Endothelial cell (in vitro differentiated cells): ENCODE results near the gene MAP4. TPM values are rescaled to one million over a fixed set of nuclear protein-coding genes. Genes with fewer than 3 reads are reported as not detected.

ENCODE experiments used
- DNase-seq: peaks from one replicate; pipeline ENCODE4 v3.0.0; 2021; ENCODE audit warnings: low spot score
- H3K27ac Mint-ChIP-seq: one replicate; pipeline ENCODE4 v1.8.0; 2021; ENCODE audit warnings: mixed read lengths, inconsistent platforms; ENCODE audit not compliant: unreplicated experiment
- H3K27me3 Mint-ChIP-seq: one replicate; pipeline ENCODE4 v1.8.0; 2021; ENCODE audit warnings: mild to moderate bottlenecking, moderate library complexity, mixed read lengths, inconsistent platforms; ENCODE audit not compliant: unreplicated experiment
- H3K36me3 Mint-ChIP-seq: one replicate; pipeline ENCODE4 v1.8.0; 2021; ENCODE audit warnings: mild to moderate bottlenecking, low read depth, mixed read lengths, inconsistent platforms; ENCODE audit not compliant: unreplicated experiment
- H3K4me1 Mint-ChIP-seq: one replicate; pipeline ENCODE4 v1.8.0; 2021; ENCODE audit warnings: mild to moderate bottlenecking, mixed read lengths, inconsistent platforms; ENCODE audit not compliant: unreplicated experiment
- H3K4me3 Mint-ChIP-seq: one replicate; pipeline ENCODE4 v1.8.0; 2021; ENCODE audit warnings: mild to moderate bottlenecking, mixed read lengths, inconsistent platforms; ENCODE audit not compliant: unreplicated experiment
- H3K9me3 Mint-ChIP-seq: one replicate; pipeline ENCODE4 v1.8.0; 2021; ENCODE audit warnings: mixed read lengths, inconsistent platforms; ENCODE audit not compliant: unreplicated experiment
- total RNA-seq: library from RNA; stranded (reverse); fragmentation: NEBNext Ultra II Directional; extraction: Animal tissue kit (Norgen Biotek cat#: 25700); gene quantifications from one replicate; pipeline ENCODE4 v1.2.1, GENCODE V29; 2021; ENCODE audit not compliant: unreplicated experiment
- TF ChIP-seq, protein P1 (sequence below): fragments of 200-600 bp; sonication (generic); IDR thresholded peaks from one replicate; pipeline ENCODE4 v1.5.0; 2021; ENCODE audit warnings: antibody characterized with exemption; ENCODE audit not compliant: unreplicated experiment

Gene MAP4
- total RNA-seq, 1 donor from 2014 or later, result 155 TPM

DNA sequence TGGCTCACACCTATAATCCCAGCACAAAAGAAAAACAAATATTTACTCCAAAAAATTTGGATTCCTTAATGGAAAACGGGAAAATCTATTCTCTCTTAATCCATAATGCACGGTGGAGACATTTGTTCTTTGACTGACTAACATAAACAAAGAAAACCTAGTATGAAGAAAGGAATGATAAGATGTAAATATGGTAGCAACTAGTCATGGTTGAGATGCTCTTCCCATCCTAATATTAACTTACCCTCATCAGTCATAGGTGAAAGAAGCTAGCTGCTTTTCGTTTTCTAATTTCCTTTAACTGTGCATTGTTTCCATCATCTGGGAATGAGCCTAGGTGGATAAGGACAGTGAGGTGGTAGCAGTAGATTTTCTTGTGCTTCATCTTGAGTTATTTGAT is 22.0 kb downstream of the MAP4 start:
- Mint-ChIP-seq H3K27me3 (no peaks in the 10 kb centered on the region), H3K4me3 (no peak overlapping the region), H3K36me3 (peaks cover 6% of the 10 kb centered on the region), H3K4me1 (no peaks in the 10 kb centered on the region), H3K9me3 (no peaks in the 10 kb centered on the region), H3K27ac (no peak overlapping the region)
- TF ChIP-seq, protein P1, sequence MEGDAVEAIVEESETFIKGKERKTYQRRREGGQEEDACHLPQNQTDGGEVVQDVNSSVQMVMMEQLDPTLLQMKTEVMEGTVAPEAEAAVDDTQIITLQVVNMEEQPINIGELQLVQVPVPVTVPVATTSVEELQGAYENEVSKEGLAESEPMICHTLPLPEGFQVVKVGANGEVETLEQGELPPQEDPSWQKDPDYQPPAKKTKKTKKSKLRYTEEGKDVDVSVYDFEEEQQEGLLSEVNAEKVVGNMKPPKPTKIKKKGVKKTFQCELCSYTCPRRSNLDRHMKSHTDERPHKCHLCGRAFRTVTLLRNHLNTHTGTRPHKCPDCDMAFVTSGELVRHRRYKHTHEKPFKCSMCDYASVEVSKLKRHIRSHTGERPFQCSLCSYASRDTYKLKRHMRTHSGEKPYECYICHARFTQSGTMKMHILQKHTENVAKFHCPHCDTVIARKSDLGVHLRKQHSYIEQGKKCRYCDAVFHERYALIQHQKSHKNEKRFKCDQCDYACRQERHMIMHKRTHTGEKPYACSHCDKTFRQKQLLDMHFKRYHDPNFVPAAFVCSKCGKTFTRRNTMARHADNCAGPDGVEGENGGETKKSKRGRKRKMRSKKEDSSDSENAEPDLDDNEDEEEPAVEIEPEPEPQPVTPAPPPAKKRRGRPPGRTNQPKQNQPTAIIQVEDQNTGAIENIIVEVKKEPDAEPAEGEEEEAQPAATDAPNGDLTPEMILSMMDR, result no peak
- DNase-seq, result no peak

DNA sequence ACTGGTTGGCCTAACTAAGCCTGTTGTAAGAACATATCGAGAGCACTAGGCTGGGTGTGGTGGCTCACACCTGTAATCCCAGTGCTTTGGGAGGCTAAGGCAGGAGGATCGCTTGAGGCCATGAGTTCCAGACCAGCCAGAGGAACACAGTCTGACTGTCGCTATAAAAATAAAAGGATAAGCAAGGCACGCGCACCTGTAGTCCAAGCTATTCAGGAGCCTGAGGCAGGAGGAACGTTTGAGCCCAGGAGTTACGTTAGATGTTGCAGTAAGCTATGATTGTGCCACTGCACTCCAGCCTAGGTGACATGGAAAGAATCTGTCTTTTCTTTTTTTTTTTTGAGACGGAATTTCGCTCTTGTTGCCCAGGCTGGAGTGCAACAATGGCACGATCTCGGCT is 24.9 kb downstream of the MAP4 start:
- no peaks in the 10 kb centered on the region for H3K27me3 Mint-ChIP-seq
- no peak overlapping the region for H3K4me3 Mint-ChIP-seq
- TF ChIP-seq, protein P1, result no peak
- peaks cover 6% of the 10 kb centered on the region for H3K36me3 Mint-ChIP-seq
- H3K27ac Mint-ChIP-seq, result no peak overlapping the region
- no peak for DNase-seq
- no peaks in the 10 kb centered on the region for H3K4me1 Mint-ChIP-seq
- H3K9me3 Mint-ChIP-seq, result no peaks in the 10 kb centered on the region

DNA sequence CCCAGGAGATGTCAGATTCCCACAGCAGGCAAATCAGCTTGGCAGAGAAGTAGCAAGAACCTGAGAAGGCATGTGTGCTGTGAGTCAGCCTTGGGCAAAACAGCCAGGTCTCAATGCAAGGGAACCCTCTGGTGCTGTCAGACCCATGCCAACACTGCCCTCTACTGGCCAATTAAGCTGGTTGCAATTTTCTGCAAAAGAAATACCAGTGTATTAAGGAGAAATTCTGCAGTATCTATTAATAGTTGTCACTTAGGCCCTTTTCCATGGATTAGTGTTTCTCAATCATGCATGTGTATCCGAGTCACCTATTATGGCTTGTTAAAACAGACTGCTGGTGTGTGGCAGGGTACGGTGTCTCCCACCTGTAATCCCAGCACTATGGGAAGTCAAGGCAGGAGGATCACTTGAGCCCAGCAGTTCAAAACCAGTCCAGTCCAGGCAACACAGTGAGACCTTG is 26.2 kb downstream of the MAP4 start:
- H3K9me3 Mint-ChIP-seq, result no peaks in the 10 kb centered on the region
- H3K36me3 Mint-ChIP-seq, result no peaks in the 10 kb centered on the region
- TF ChIP-seq, protein P1, result peak; percentile 91
- DNase-seq, result peak; percentile 60
- no peaks in the 10 kb centered on the region for H3K27me3 Mint-ChIP-seq
- H3K4me3 Mint-ChIP-seq, result no peak overlapping the region
- H3K27ac Mint-ChIP-seq, result no peak overlapping the region
- H3K4me1 Mint-ChIP-seq, result no peaks in the 10 kb centered on the region

DNA sequence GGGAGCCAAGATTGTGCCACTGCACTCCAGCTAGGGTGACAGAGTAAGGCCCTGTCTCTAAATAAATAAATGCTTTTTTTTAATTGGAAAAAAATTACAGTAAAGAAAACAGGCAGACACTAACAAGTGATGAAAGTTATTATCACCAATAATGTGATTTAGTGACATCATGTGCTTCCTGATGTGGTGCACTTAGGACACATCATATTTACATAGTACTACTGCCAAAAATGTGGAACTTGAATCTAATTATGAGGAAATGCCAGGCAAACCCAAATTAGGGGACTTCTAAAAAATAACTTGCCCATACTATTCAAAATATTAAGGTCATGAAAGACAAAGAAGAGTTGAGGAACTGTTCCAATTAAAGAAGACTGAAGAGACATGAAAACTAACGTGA is 30.8 kb downstream of the MAP4 start:
- Mint-ChIP-seq H3K9me3 (no peaks in the 10 kb centered on the region), H3K36me3 (no peaks in the 10 kb centered on the region), H3K4me1 (no peaks in the 10 kb centered on the region), H3K27me3 (no peaks in the 10 kb centered on the region), H3K4me3 (no peak overlapping the region), H3K27ac (no peak overlapping the region)
- DNase-seq, result no peak
- TF ChIP-seq, protein P1, result no peak

DNA sequence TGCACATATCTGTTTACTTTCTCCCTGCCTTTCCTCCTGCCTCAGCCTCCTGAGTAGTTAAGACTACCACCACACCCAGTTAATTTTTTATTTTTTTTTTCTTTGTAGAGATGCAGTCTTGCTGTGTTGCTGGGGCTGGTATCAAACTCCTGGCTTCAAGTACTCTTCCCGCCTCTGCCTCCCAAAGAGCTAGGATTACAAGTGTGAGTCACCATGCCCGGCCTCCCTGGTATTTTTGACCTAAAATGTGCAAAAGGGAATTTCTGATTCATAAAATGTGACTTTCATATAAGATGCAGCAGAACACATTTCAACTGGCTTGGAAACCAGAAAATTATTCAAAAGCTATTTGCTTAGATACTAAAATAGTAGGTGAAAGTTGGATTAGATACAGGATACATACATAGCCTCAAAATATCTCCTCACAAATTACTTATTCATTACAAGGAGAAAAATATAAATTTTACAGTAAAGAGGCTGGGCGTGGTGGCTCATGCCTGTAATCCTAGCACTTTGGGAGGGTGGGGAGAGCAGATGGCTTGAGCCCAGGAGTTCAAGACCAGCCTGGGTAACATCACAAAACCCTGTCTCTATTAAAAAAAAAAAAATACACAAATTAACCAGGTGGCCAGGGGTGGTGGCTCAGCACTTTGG is 32.0 kb downstream of the MAP4 start:
- TF ChIP-seq, protein P1, result no peak
- Mint-ChIP-seq H3K4me1 (no peaks in the 10 kb centered on the region), H3K9me3 (no peaks in the 10 kb centered on the region), H3K36me3 (no peaks in the 10 kb centered on the region), H3K27me3 (no peaks in the 10 kb centered on the region), H3K27ac (no peak overlapping the region), H3K4me3 (no peak overlapping the region)
- DNase-seq, result no peak
